HepG2 (cell line): Measurements from ENCODE around the gene KLHDC1. TPM values are rescaled to one million over a fixed set of nuclear protein-coding genes. Genes with fewer than 3 reads are reported as not detected.

Source experiments
- AHDC1 ChIP-seq: sonication (generic); formaldehyde crosslinking; IDR thresholded peaks from 2 replicates; pipeline ENCODE4 v1.5.1; 2020; ENCODE audit warnings: mild to moderate bottlenecking, missing genetic modification reagents, borderline replicate concordance
- ARID3A ChIP-seq: IDR thresholded peaks from 2 replicates; pipeline ENCODE4 v1.6.1; 2012; ENCODE audit warnings: low read depth, low read length, improper control_type of control experiment
- GMEB1 ChIP-seq: sonication (generic); formaldehyde crosslinking; IDR thresholded peaks from 2 replicates; pipeline ENCODE4 v1.5.1; 2020; ENCODE audit warnings: missing genetic modification reagents, mild to moderate bottlenecking, borderline replicate concordance
- HINFP ChIP-seq: sonication (generic); formaldehyde crosslinking; IDR thresholded peaks from 2 replicates; pipeline ENCODE4 v1.4.0; 2020; ENCODE audit warnings: low read depth, mild to moderate bottlenecking, missing genetic modification reagents
- HNF4A ChIP-seq: sonication (generic); formaldehyde crosslinking; IDR thresholded peaks from 2 replicates; pipeline ENCODE4 v1.4.0; 2020; ENCODE audit warnings: missing genetic modification reagents
- KAT2B ChIP-seq: fragments of 150-350 bp; IDR thresholded peaks from 2 replicates; pipeline ENCODE4 v1.6.1; 2014; ENCODE audit warnings: low read depth, low read length, borderline replicate concordance
- MXD1 ChIP-seq: sonication (generic); formaldehyde crosslinking; IDR thresholded peaks from 2 replicates; pipeline ENCODE4 v1.4.0; 2020; ENCODE audit warnings: mild to moderate bottlenecking, missing genetic modification reagents
- NFIC ChIP-seq: IDR thresholded peaks from 2 replicates; pipeline ENCODE4 v1.6.1; 2012; ENCODE audit warnings: mild to moderate bottlenecking, low read length, inconsistent platforms
- NR2C2 ChIP-seq: sonication (generic); formaldehyde crosslinking; IDR thresholded peaks from 2 replicates; pipeline ENCODE4 v1.4.0; 2020; ENCODE audit warnings: missing genetic modification reagents, mild to moderate bottlenecking, moderate library complexity, borderline replicate concordance
- NR2F2 ChIP-seq: IDR thresholded peaks from 2 replicates; pipeline ENCODE4 v1.6.1; 2012; ENCODE audit warnings: low read depth, inconsistent platforms, borderline replicate concordance
- RBFOX2 ChIP-seq: fragments of 200-400 bp; formaldehyde crosslinking; IDR thresholded peaks from 2 replicates; pipeline ENCODE4 v1.6.1; 2017; ENCODE audit warnings: low read depth, mild to moderate bottlenecking, low read length
- RNF2 ChIP-seq: fragments of 450-650 bp; conservative IDR thresholded peaks from 2 replicates; pipeline ENCODE4 v1.6.1; 2016; ENCODE audit warnings: low read depth
- XRCC5 ChIP-seq: fragments of 200-400 bp; formaldehyde crosslinking; optimal IDR thresholded peaks from 2 replicates; pipeline ENCODE3; 2017; ENCODE audit warnings: mild to moderate bottlenecking, low read length
- ZNF143 ChIP-seq: sonication (generic); formaldehyde crosslinking; IDR thresholded peaks from 2 replicates; pipeline ENCODE4 v1.4.0; 2020; ENCODE audit warnings: missing genetic modification reagents
- ZNF484 ChIP-seq: sonication (generic); formaldehyde crosslinking; IDR thresholded peaks from 2 replicates; pipeline ENCODE4 v1.5.1; 2020; ENCODE audit warnings: mild to moderate bottlenecking, low read depth, missing genetic modification reagents, borderline replicate concordance
- ZSCAN5A ChIP-seq: sonication (generic); formaldehyde crosslinking; IDR thresholded peaks from 2 replicates; pipeline ENCODE4 v1.8.0; 2022; ENCODE audit warnings: mild to moderate bottlenecking, missing genetic modification reagents, borderline replicate concordance
- polyA plus RNA-seq, 8 experiments: library from polyadenylated mRNA; depleted of rRNA in 3 of 8; stranded (reverse) in 7 of 8; unstranded in 1 of 8; fragments of >200 nt; fragmentation: Illumina TruSeq in 4 of 8; extraction: Trizol in 4 of 8; gene quantifications; 2 replicates each; pipeline versions ENCODE4 v1.2.1 to v1.2.3, GENCODE V29; 2011 to 2016; ENCODE audit warnings: low read depth in 4 of 8, missing spikeins in 1 of 8, mixed read lengths in 1 of 8; ENCODE audit not compliant: insufficient read depth in 1 of 8
- total RNA-seq, 5 experiments: library from RNA; depleted of rRNA; stranded (reverse); fragments of >200 nt; fragmentation: Illumina TruSeq; extraction: Trizol; gene quantifications; 2 replicates each; pipeline ENCODE4 v1.2.3, GENCODE V29; 2016; ENCODE audit warnings: low read depth in 1 of 5

The KLHDC1 gene
- total and polyA plus RNA-seq, 2 of the 13 experiments (the other 11 are each of a cell fraction or from before 2014, with no cell fraction given) = 0.11 TPM; not detected in 1

GRCh38 chr14:49770212-49770817 lies 77.4 kb downstream of the KLHDC1 start (continued):
- TF ChIP-seq HINFP (peak; percentile 13; the same call in 1 of the 2 replicates), GMEB1 (CRISPR knock-in tag) (0 out of 2 replicates have a peak, but pooled peaks have one; percentile 7), NR2F2 (peak; percentile 88), AHDC1 (CRISPR knock-in tag) (peak; percentile 96), NFIC (peak; percentile 68; the same call in 1 of the 2 replicates), ARID3A (peak; percentile 71; the same call in 1 of the 2 replicates), NR2C2 (CRISPR knock-in tag) (peak; percentile 68), KAT2B (no peak), ZNF143 (CRISPR knock-in tag) (no peak), HNF4A (CRISPR knock-in tag) (peak; percentile 99), RBFOX2 (peak; percentile 73), ZNF484 (no peak), ZSCAN5A (CRISPR knock-in tag) (peak; percentile 71; the same call in 1 of the 2 replicates), MXD1 (no peak), RNF2 (no peak), XRCC5 (no peak)
